Measurements from ENCODE around the gene MRPS26. TPM values are rescaled to one million over a fixed set of nuclear protein-coding genes. Genes with fewer than 3 reads are reported as not detected.

The MRPS26 gene
- polyA plus RNA-seq, 3 donors: 47.7 to 73.0 (median 61.6) TPM

DNA sequence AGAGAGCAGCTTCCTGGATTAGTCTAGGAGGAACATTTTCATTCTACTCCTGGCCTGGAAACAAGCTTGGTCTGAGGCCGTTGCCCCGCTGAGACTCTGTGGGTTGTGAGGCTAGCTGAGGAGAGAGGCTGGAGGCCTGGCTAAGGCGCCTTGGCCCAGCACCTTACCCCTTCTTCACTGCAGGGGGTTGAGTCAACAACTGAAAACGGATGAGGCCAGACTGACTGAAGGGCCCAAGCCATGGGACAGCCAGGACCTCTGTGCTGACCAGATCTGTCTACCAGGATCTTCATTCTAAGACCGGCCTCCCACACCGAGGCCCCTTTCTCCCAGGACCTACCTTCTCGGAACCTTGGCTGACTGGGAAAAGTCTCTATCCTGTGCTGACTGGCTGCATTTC is 42.2 kb downstream of the MRPS26 start:
- DNase-seq (ENCODE audit: extremely low read depth in 1 of 11, low read depth in 9 of 11, low spot score in 4 of 11): no peak

DNA sequence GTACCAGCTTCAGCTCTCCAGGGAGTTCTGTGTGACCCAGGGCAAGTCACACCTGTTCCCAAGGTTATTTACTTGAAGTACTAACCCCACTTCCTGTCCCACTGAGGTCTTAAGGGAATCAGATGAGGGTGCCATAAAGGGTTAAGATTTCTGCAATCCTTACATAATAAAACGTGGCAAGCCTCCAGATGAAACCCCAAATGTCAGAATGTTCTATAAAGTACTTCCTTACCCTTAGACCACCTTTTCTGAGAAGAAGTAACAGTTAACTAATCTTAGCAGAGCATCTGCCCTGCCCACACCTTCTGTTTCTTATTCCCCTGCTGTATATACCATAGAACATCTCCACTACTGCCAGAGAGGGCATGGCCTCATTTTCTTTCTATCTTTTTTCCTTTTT is 44.7 kb downstream of the MRPS26 start:
- no peak for DNase-seq (ENCODE audit: extremely low read depth in 1 of 11, low read depth in 9 of 11, low spot score in 4 of 11)

DNA sequence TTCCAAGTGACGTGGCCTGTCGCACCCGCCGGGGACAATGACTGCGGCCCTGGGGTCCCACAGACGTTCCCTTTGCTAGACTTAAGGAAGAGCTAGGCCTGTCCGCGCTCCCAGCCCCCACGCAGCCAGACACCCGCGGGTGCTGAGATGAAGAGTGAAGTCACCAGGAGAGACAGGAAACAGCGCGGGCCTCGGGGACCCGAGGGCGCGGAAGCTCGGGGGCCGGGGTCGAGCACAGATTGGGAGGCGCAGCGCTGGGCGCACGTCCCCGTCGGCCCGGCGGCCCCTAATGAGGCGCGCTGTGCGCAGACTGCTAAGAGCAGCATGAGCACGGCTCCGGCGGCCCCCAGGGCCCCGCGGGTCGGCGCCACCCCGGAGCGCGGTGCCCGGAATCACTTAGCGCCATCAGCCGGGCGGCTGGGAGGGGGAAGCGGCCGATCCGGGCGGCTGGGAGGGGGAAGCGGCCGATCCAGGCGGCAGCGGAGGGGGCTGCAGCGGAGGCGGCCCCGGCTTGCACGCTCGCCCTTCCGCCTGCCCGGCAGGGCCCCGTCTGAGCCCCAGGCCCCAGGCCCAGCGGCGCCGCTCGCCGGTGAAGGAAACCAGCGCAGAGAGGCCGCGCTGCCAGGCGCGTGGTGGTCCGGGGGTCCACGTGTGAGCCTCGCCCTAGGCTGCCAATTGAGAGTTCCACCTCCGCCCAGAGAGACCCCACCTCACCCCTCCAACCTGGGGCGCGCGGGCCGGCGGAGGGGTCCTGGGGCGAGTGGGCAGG is 46.9 kb downstream of the MRPS26 start:
- peak in 1 of 11 donors; percentile 39 for DNase-seq (ENCODE audit: extremely low read depth in 1 of 11, low read depth in 9 of 11, low spot score in 4 of 11)

DNA sequence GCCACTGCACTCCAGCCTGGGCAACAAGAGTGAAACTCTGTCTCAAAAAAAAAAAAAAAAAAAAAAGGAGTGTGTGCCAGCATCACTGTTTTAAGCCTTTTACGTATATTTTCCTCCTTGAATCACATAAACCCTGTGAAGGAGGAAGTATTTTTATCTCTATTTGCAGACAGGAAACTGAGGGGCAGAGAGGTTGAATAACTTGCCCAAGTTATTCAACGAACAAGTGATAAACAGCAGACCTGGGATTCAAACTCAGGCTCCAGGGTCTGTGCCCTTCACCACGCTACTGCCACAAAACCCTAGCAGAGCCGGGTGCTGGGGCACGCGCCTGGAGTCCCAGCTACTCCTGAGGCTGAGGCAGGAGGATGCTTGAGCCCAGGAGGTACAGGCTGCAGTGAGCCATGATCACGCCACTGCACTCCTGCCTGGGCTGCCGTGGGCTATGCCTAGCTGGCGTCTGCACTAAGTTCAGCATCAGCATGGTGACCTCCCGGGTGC is 48.1 kb downstream of the MRPS26 start:
- no peak for DNase-seq (ENCODE audit: extremely low read depth in 1 of 11, low read depth in 9 of 11, low spot score in 4 of 11)

DNA sequence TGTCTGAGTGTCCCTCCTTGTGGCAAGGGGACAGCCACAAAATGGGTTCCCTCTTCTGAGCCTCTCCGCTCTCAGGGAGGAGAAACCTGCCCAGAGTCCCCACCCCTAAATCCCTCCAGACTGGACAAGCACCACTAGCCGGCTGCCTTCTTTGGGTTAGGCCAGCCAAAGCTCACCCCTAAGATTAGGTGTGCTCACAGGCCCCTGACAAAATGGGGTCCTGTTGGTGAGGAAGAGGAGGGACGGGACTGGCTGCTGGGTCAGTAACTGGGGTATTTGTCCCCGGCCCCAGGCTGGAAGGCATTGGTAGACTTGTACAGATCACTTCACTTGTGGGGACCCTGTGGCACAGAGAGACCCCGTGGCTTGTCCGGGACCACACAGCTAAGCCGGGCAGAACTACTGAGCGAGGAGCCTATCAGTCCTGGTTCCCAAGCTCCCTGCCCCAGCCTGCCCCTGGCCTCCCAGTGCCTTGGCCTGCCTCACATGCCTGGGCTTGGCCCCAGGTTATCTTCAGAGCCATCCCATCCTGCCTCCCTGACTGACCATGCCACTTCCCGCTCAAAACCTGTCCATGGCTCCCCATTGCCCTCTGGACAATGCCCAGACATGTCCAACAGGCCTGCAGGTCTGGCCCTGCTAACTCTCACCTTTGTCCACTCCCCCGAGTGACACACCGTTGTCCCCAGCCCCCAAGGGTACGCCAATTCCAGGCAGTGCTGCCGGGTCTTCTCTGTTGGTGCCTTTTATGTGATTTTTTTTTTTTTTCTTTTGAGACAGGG is 49.2 kb downstream of the MRPS26 start:
- no peak for DNase-seq (ENCODE audit: extremely low read depth in 1 of 11, low read depth in 9 of 11, low spot score in 4 of 11)

Other genes starting within 250 kb of the MRPS26 start
- gene CPXM1, start 245.4 kb upstream of the MRPS26 start, polyA plus RNA-seq (ENCODE audit: insufficient read length in 3 of 3): 100 to 1,000 TPM; 206 to 281 (median 225) TPM
- gene C20orf141, start 231.1 kb upstream of the MRPS26 start, polyA plus RNA-seq (ENCODE audit: insufficient read length in 3 of 3): not detected
- gene TMEM239, start 229.7 kb upstream of the MRPS26 start, polyA plus RNA-seq (ENCODE audit: insufficient read length in 3 of 3): under 1 TPM in 2 of 3 donors, not detected in 1; 0.07 to 0.08 TPM
- gene PCED1A, start 205.4 kb upstream of the MRPS26 start, polyA plus RNA-seq (ENCODE audit: insufficient read length in 3 of 3): 10 to 100 TPM; 58.9 to 92.0 (median 74.6) TPM
- gene VPS16, start 205.3 kb upstream of the MRPS26 start, polyA plus RNA-seq (ENCODE audit: insufficient read length in 3 of 3): 10 to 100 TPM; 35.0 to 43.5 (median 39.6) TPM
- gene PTPRA, start 172.6 kb upstream of the MRPS26 start, polyA plus RNA-seq (ENCODE audit: insufficient read length in 3 of 3): 100 to 1,000 TPM in 1 of 3 donors, 10 to 100 TPM in 2; 89.1 to 108 (median 97.5) TPM
- under 1 TPM; 0.34 to 0.53 (median 0.45) TPM for gene GNRH2, start 2.4 kb upstream of the MRPS26 start, polyA plus RNA-seq (ENCODE audit: insufficient read length in 3 of 3)
- gene OXT, start 25.6 kb downstream of the MRPS26 start, polyA plus RNA-seq (ENCODE audit: insufficient read length in 3 of 3): 1 to 10 TPM in 1 of 3 donors, under 1 TPM in 2; 0.47 to 1.5 (median 0.64) TPM
- under 1 TPM; 0.33 to 0.64 (median 0.54) TPM for gene AVP, start 38.7 kb downstream of the MRPS26 start, polyA plus RNA-seq (ENCODE audit: insufficient read length in 3 of 3)
- gene FASTKD5, start 113.8 kb downstream of the MRPS26 start, polyA plus RNA-seq (ENCODE audit: insufficient read length in 3 of 3): 10 to 100 TPM; 17.1 to 20.0 (median 19.2) TPM
- 10 to 100 TPM in 1 of 3 donors, 1 to 10 TPM in 2; 8.4 to 11.1 (median 9.5) TPM for gene UBOX5, start 113.8 kb downstream of the MRPS26 start, polyA plus RNA-seq (ENCODE audit: insufficient read length in 3 of 3)
- gene LZTS3, start 127.5 kb downstream of the MRPS26 start, polyA plus RNA-seq (ENCODE audit: insufficient read length in 3 of 3): 10 to 100 TPM; 12.0 to 21.5 (median 16.0) TPM
- gene DDRGK1, start 158.6 kb downstream of the MRPS26 start, polyA plus RNA-seq (ENCODE audit: insufficient read length in 3 of 3): 10 to 100 TPM; 44.0 to 60.2 (median 57.1) TPM
- gene ITPA, start 163.4 kb downstream of the MRPS26 start, polyA plus RNA-seq (ENCODE audit: insufficient read length in 3 of 3): 10 to 100 TPM; 46.3 to 70.3 (median 54.3) TPM
- 1 to 10 TPM; 2.3 to 3.4 (median 3.0) TPM for gene SLC4A11, start 193.1 kb downstream of the MRPS26 start, polyA plus RNA-seq (ENCODE audit: insufficient read length in 3 of 3)

Measured in renal cortex interstitium (tissue), 11 donors.